GM21717 (cell line): ENCODE results near the gene IFFO2.

Experiments used
- ATAC-seq: cut with Tn5 transposase; IDR thresholded peaks from one replicate; pipeline ENCODE4 v1.9.1; 2021; ENCODE audit warnings: mild to moderate bottlenecking, moderate library complexity; ENCODE audit not compliant: unreplicated experiment

IFFO2 gene

GRCh38 chr1:18856435-18856834 lies 100.0 kb downstream of the IFFO2 start:
- no peak for ATAC-seq

- ATAC-seq: no peak
Measured at GRCh38 chr1:18855573-18855972, 100.9 kb downstream of the IFFO2 start.

GRCh38 chr1:18854331-18855025 lies 102.0 kb downstream of the IFFO2 start:
- no peak for ATAC-seq
